ENCODE results near the gene SMIM29.
"Not testable (repeated sequence)": the region's sequence is repeated elsewhere in the genome, so short reads cannot be mapped to it uniquely, and the experiment has no call there.

SMIM29 gene

GRCh38 chr6:34276191-34276590 is 27.4 kb upstream of the SMIM29 start:
- DNase-seq (ENCODE audit: low spot score in 2 of 2): no peak
- Histone ChIP-seq H3K27me3 (ENCODE audit: low read depth) (no peaks in the 10 kb centered on the region), H3K4me3 (no peak overlapping the region), H3K36me3 (replicated peaks) (no peaks in the 10 kb centered on the region), H3K4me1 (no peaks in the 10 kb centered on the region), H3K9me3 (no peaks in the 10 kb centered on the region)
- in situ Hi-C loops (cut with MboI; ENCODE audit: low sequenced_read_pairs): no loop called here

DNA sequence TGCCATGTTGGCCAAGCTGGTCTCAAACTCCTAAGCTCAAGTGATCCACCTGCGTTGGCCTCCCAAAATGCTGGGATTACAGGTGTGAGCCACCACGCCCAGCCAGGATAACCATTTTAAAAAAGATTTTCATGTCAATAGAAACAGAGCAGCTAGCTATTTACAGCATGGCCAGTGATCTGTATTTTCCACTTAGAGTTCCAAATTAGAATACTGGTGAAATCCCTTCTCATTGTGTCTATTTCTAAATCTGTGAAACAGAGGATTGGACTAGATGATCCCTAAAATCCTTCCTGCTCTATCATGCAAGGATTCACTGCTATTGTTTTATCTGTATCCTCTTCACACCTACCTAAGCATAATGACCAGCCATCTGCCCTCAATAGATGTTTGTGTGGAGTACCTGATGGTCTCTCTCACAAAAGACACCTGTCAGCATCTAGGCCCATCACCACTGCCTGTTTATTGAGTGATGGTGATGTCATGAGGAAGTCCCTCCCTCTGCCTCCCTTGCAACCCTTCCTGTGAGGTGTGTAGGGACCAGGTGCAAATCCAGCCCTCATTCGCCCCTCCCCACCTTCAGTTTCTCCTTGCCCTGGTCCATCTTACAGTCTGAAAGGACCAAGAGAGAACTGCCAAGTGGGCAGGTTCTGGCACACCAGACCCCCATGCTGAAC is 26.5 kb upstream of the SMIM29 start:
- in situ Hi-C loops (cut with MboI; ENCODE audit: low sequenced_read_pairs): no loop called here
- Histone ChIP-seq H3K27me3 (ENCODE audit: low read depth) (no peaks in the 10 kb centered on the region), H3K4me3 (no peak overlapping the region), H3K36me3 (replicated peaks) (no peaks in the 10 kb centered on the region), H3K9me3 (no peaks in the 10 kb centered on the region), H3K4me1 (no peaks in the 10 kb centered on the region)
- DNase-seq (ENCODE audit: low spot score in 2 of 2): no peak

GRCh38 chr6:34274129-34274528 is 25.3 kb upstream of the SMIM29 start:
- Histone ChIP-seq H3K4me1 (no peaks in the 10 kb centered on the region), H3K9me3 (no peaks in the 10 kb centered on the region), H3K27me3 (ENCODE audit: low read depth) (no peaks in the 10 kb centered on the region), H3K4me3 (no peak overlapping the region), H3K36me3 (replicated peaks) (no peaks in the 10 kb centered on the region)
- in situ Hi-C loops (cut with MboI; ENCODE audit: low sequenced_read_pairs): no loop called here
- DNase-seq (ENCODE audit: low spot score in 2 of 2): no peak

DNA sequence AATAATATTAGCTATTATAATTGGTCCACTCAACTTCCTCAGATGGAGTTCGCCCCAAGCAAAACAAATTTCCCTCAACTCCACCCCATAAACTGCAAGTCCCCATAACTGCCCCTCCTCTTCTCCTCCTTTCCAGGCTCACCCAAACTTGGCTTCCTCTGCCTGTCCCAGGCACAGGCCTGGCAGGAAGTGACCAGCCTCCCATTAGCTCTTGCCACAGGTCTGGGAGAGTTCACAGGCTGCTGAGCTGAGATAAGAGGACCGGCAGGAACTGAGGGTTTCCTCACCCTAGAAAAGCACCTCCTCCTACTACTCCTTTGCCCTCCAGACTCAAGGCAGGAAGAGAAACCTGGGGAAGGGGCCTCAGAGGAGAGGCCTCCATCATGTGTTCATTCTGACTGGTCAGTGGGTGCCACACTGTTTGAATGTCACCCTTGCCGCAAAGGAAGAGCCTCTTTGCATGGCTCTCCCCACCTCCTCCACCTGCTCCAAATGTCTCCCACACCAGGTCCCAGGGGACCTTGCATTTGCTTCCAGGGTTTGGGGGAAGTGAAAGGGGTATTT is 24.5 kb upstream of the SMIM29 start:
- Histone ChIP-seq H3K4me1 (no peaks in the 10 kb centered on the region), H3K27me3 (ENCODE audit: low read depth) (no peaks in the 10 kb centered on the region), H3K4me3 (no peak overlapping the region), H3K9me3 (no peaks in the 10 kb centered on the region), H3K36me3 (replicated peaks) (no peaks in the 10 kb centered on the region)
- no peak for DNase-seq (ENCODE audit: low spot score in 2 of 2)
- in situ Hi-C loops (cut with MboI; ENCODE audit: low sequenced_read_pairs): no loop called here

DNA sequence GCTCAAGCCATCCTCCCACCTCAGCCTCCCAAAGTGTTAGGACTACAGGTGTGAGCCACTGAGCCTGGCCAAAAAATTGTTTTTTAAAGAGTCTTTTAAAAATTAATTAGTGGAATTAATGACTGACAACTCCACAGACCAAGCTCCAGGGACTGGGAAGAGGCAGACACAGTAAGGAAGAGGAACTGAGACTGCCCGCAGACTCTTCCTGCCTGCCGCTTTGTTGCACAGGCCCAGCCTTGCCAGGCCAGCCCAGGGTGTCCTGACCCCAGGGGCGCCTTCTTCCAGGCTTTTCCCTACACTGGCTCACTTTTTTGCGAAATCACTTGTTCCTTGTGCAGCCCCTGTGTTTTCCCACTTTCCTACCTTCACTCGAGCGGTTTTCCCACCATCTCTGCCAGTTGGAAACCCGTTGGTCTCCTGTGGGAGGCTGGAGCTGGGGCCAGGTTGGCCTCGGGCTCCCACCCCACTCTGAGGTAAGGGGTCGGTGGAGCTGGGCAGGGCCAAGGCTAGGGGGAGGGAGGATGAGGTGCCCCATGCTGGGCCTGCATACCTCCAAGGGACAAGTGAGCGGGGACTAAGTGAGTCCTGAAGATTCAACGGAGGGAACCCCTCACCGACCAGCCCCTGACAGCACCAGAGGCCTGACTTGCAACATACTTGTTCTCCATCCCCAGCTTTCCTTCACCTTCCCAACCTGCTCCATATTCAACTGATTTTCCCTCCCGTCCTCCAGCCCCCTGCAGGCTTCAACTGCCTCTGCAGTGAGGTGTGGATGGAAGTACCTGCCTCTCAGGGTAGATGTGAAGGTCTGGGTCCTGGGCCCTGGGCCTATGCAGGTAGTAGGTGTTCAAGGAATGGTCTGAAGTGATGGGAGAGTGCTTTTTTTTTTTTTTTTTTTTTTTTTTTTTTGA is 23.5 kb upstream of the SMIM29 start:
- Histone ChIP-seq H3K4me1 (no peaks in the 10 kb centered on the region), H3K36me3 (replicated peaks) (no peaks in the 10 kb centered on the region), H3K4me3 (no peak overlapping the region), H3K27me3 (ENCODE audit: low read depth) (no peaks in the 10 kb centered on the region), H3K9me3 (no peaks in the 10 kb centered on the region)
- in situ Hi-C loops (cut with MboI; ENCODE audit: low sequenced_read_pairs): no loop called here
- DNase-seq (ENCODE audit: low spot score in 2 of 2): no peak

DNA sequence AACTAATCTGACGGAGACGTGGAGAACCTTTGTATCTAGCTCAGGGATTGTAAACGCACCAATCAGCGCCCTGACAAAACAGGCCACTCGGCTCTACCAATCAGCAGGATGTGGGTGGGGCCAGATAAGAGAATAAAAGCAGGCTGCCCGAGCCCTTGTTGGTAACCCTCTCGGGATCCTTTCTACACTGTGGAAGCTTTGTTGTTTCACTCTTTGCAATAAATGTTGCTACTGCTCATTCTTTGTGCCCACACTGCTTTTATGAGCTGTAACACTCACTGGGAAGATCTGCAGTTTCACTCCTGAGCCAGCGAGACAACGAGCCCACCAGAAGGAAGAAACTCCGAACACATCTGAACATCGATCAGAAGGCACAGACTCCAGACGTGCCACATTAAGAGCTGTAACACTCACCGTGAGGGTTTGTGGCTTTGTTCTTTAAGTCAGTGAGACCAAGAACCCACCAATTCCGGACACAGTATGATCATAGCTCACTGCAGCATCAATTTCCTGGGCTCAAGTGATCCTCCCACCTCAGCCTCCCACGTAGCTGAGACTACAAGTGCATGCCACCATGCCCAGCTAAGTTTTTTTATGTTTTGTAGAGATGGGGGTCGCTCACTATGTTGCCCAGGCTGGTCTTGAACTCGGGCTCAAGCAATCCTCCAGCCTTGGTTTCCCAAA is 21.0 kb upstream of the SMIM29 start:
- H3K4me1 ChIP-seq; in situ Hi-C loops (cut with MboI; ENCODE audit: low sequenced_read_pairs); H3K9me3 ChIP-seq; H3K4me3 ChIP-seq; DNase-seq (ENCODE audit: low spot score in 2 of 2); H3K27me3 ChIP-seq (ENCODE audit: low read depth); H3K36me3 ChIP-seq (replicated peaks): not testable (repeated sequence)

- DNase-seq (ENCODE audit: low spot score in 2 of 2); H3K4me1 ChIP-seq; H3K36me3 ChIP-seq (replicated peaks); H3K9me3 ChIP-seq; in situ Hi-C loops (cut with MboI; ENCODE audit: low sequenced_read_pairs); H3K4me3 ChIP-seq; H3K27me3 ChIP-seq (ENCODE audit: low read depth): not testable (repeated sequence)
These were observed 20.3 kb upstream of the SMIM29 start for GRCh38 chr6:34269132-34269531.

- no peak overlapping the region for H3K4me3 ChIP-seq
- in situ Hi-C loops (cut with MboI; ENCODE audit: low sequenced_read_pairs): no loop called here
These were observed 18.9 kb upstream of the SMIM29 start for GRCh38 chr6:34267746-34268145.

DNA sequence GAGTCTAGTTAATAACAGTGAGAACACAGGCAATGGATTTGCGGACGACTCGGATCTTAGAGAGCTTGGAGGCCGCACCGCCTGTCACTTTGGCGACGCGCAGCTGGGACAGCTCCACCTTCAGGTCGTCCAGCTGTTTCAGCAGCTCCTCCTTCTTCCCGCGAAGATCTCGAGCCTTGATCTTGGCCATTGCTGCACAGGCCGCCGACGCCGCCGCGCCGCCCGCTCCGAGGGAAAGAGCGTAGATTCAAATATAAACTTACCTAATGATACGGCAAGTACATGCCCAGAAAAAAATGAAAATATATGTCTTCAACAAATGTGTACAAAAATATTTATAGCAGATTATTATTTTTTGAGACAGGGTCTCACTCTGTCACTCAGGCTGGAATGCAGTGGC is 14.7 kb upstream of the SMIM29 start:
- H3K36me3 ChIP-seq (replicated peaks); DNase-seq (ENCODE audit: low spot score in 2 of 2); H3K9me3 ChIP-seq; in situ Hi-C loops (cut with MboI; ENCODE audit: low sequenced_read_pairs); H3K27me3 ChIP-seq (ENCODE audit: low read depth); H3K4me3 ChIP-seq; H3K4me1 ChIP-seq: not testable (repeated sequence)

More at GRCh38 chr6:34267746-34268145, 18.9 kb upstream of the SMIM29 start:
- Histone ChIP-seq H3K27me3 (ENCODE audit: low read depth) (no peaks in the 10 kb centered on the region), H3K9me3 (no peaks in the 10 kb centered on the region), H3K36me3 (replicated peaks) (no peaks in the 10 kb centered on the region), H3K4me1 (no peaks in the 10 kb centered on the region)
- no peak for DNase-seq (ENCODE audit: low spot score in 2 of 2)

DNA sequence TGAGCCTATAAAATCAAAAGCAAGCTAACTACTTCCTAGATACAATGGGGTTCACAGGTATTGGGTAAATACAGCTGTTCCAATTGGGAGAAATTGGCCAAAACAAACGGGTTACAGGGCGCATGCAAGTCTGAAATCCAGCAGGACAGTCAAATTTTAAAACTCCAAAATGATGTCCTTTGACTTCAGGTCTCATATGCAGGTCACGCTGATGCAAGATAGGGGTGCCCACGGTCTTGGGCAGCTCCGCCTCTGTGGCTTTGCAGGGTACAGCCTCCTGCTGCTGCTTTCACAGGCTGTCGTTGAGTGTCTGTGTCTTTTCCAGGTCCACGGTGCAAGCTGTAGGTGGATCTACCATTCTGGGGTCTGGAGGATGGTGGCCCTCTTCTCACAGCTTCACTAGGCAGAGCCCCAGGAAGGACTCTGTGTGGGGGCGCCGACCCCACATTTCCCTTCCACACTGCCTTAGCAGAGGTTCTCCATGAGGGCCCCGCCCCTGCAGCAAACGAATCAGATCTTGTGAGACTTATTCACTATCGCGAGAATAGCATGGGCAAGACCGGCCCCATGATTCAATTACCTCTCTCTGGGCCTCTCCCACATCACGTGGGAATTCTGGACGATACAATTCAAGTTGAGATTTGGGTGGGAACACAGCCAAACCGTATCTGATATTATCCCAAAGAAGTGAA is 11.9 kb upstream of the SMIM29 start:
- Histone ChIP-seq H3K27me3 (ENCODE audit: low read depth) (no peaks in the 10 kb centered on the region), H3K9me3 (0 out of 2 replicates have a peak, but pooled peaks cover 3% of the 10 kb centered on the region), H3K4me3 (no peak overlapping the region), H3K4me1 (no peaks in the 10 kb centered on the region), H3K36me3 (replicated peaks) (no peaks in the 10 kb centered on the region)
- DNase-seq (ENCODE audit: low spot score in 2 of 2): no peak
- in situ Hi-C loops (cut with MboI; ENCODE audit: low sequenced_read_pairs): no loop called here

DNA sequence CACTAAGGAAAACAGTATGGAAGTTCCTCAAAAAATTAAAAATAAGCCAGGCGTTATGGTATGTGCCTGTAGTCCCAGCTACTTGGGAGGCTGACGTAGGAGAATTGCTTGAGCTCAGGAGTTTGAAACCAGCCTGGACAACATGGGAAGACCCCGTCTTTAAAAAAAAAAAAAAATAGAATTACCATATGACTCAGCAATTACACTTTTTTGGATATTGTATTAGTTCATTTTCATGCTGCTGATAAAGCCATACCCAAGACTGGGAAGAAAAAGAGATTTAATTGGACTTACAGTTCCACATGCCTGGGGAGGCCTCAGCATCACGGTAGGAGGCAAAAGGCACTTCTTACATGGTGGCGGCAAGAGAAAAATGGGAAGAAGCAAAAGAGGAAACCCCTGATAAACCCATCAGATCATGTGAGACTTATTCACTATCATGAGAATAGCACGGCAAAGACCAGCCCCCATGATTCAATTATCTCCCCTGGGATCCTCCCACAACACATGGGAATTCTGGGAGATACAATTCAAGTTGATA is 10.8 kb upstream of the SMIM29 start:
- H3K4me3 ChIP-seq: no peak overlapping the region
- no peaks in the 10 kb centered on the region for H3K36me3 ChIP-seq (replicated peaks)
- 0 out of 2 replicates have a peak, but pooled peaks cover 3% of the 10 kb centered on the region for H3K9me3 ChIP-seq
- H3K4me1 ChIP-seq: no peaks in the 10 kb centered on the region
- in situ Hi-C loops (cut with MboI; ENCODE audit: low sequenced_read_pairs): no loop called here
- H3K27me3 ChIP-seq (ENCODE audit: low read depth): no peaks in the 10 kb centered on the region
- DNase-seq (ENCODE audit: low spot score in 2 of 2): no peak

GRCh38 chr6:34252395-34252794 is 3.6 kb upstream of the SMIM29 start:
- H3K27me3 ChIP-seq (ENCODE audit: low read depth); H3K4me3 ChIP-seq; DNase-seq (ENCODE audit: low spot score in 2 of 2); H3K36me3 ChIP-seq (replicated peaks); in situ Hi-C loops (cut with MboI; ENCODE audit: low sequenced_read_pairs); H3K9me3 ChIP-seq: not testable (repeated sequence)
- H3K4me1 ChIP-seq: peaks cover 20% of the 10 kb centered on the region
